Iris pigment epithelial cell (primary cell): ENCODE measurements around the gene ATOX1.
A peak's percentile ranks its signal among the peaks of the same experiment; 100 is the strongest.

Experiments
- DNase-seq: peaks from one replicate; pipeline ENCODE4 v3.0.0-alpha.2; 2011; ENCODE audit warnings: low read depth

The ATOX1 gene

GRCh38 chr5:151770383-151771258 lies 12.2 kb upstream of the ATOX1 start:
- DNase-seq, result peak; percentile 79

GRCh38 chr5:151766975-151767374 lies 8.5 kb upstream of the ATOX1 start:
- DNase-seq, result no peak

GRCh38 chr5:151764801-151765200 lies 6.4 kb upstream of the ATOX1 start:
- DNase-seq, result no peak

GRCh38 chr5:151758141-151758429 lies 346 bp downstream of the ATOX1 start:
- no peak for DNase-seq

- no peak for DNase-seq
These were observed 944 bp downstream of the ATOX1 start for GRCh38 chr5:151757233-151758140.

- DNase-seq, result no peak
These were observed 3.0 kb downstream of the ATOX1 start for GRCh38 chr5:151755383-151755782.

GRCh38 chr5:151751593-151751992 lies 6.8 kb downstream of the ATOX1 start:
- DNase-seq, result no peak

GRCh38 chr5:151751091-151751490 lies 7.3 kb downstream of the ATOX1 start:
- DNase-seq, result no peak

GRCh38 chr5:151750121-151750520 lies 8.3 kb downstream of the ATOX1 start:
- no peak for DNase-seq

- peak; percentile 80 for DNase-seq
These were observed 13.2 kb downstream of the ATOX1 start for GRCh38 chr5:151745071-151745705.

GRCh38 chr5:151743530-151743929 lies 14.9 kb downstream of the ATOX1 start:
- DNase-seq, result no peak

GRCh38 chr5:151742870-151743294 lies 15.5 kb downstream of the ATOX1 start:
- DNase-seq, result peak; percentile 68

GRCh38 chr5:151741678-151742423 lies 16.6 kb downstream of the ATOX1 start:
- DNase-seq, result peak; percentile 89

- peak; percentile 81 for DNase-seq
These were observed 17.5 kb downstream of the ATOX1 start for GRCh38 chr5:151740958-151741373.

- DNase-seq, result peak; percentile 96
These were observed 18.0 kb downstream of the ATOX1 start for GRCh38 chr5:151740336-151740942.

GRCh38 chr5:151739939-151740335 lies 18.5 kb downstream of the ATOX1 start:
- peak; percentile 90 for DNase-seq

GRCh38 chr5:151739395-151739794 lies 19.0 kb downstream of the ATOX1 start:
- peak; percentile 41 for DNase-seq

GRCh38 chr5:151738125-151738848 lies 20.1 kb downstream of the ATOX1 start:
- DNase-seq, result peak; percentile 57

GRCh38 chr5:151737431-151737830 lies 21.0 kb downstream of the ATOX1 start:
- peak; percentile 39 for DNase-seq

- DNase-seq, result no peak
These were observed 22.8 kb downstream of the ATOX1 start for GRCh38 chr5:151735646-151736045.

GRCh38 chr5:151734064-151734408 lies 24.4 kb downstream of the ATOX1 start:
- DNase-seq, result no peak
